Calu3 (cell line): ENCODE results near the gene KRTAP12-4. TPM values are rescaled to one million over a fixed set of nuclear protein-coding genes. Genes with fewer than 3 reads are reported as not detected.
"Not testable (repeated sequence)": the region's sequence is repeated elsewhere in the genome, so short reads cannot be mapped to it uniquely, and the experiment has no call there.

Experiments used
- BruUV-seq: library from RNA; stranded (reverse); fragments of 400-500 nt; replicated peaks from 2 replicates; lab custom pipeline; 2021; lab: Mats Ljungman, UMichigan
- CTCF ChIA-PET: fragments of 300-600 bp; sonication (Branson Sonifier 250); formaldehyde crosslinking; loops from one replicate; lab custom pipeline; 2022; ENCODE audit warnings: antibody characterized with exemption; lab: Charles Lee
- DNase-seq: peaks from one replicate; pipeline ENCODE4 v3.0.0; 2022
- H3K27ac Mint-ChIP-seq: one replicate; pipeline ENCODE4 v1.8.0; 2022; ENCODE audit warnings: mixed read lengths; ENCODE audit not compliant: unreplicated experiment
- H3K27me3 Mint-ChIP-seq: one replicate; pipeline ENCODE4 v1.8.0; 2022; ENCODE audit warnings: mixed read lengths; ENCODE audit not compliant: unreplicated experiment
- H3K36me3 Mint-ChIP-seq: one replicate; pipeline ENCODE4 v1.8.0; 2022; ENCODE audit warnings: mild to moderate bottlenecking, moderate library complexity, mixed read lengths; ENCODE audit not compliant: insufficient read depth, unreplicated experiment
- H3K4me1 Mint-ChIP-seq: one replicate; pipeline ENCODE4 v1.8.0; 2022; ENCODE audit warnings: mild to moderate bottlenecking, low read depth, mixed read lengths; ENCODE audit not compliant: unreplicated experiment
- H3K4me3 Mint-ChIP-seq: one replicate; pipeline ENCODE4 v1.8.0; 2022; ENCODE audit warnings: mild to moderate bottlenecking, low read depth, moderate library complexity, mixed read lengths; ENCODE audit not compliant: unreplicated experiment
- H3K9me3 Mint-ChIP-seq: one replicate; pipeline ENCODE4 v1.8.0; 2022; ENCODE audit warnings: low read depth, mixed read lengths; ENCODE audit not compliant: unreplicated experiment
- CTCF ChIP-seq: fragments of 200-600 bp; IDR thresholded peaks from one replicate; pipeline ENCODE4 v1.8.0; 2022; ENCODE audit warnings: antibody characterized with exemption; ENCODE audit not compliant: unreplicated experiment
- intact Hi-C: fragments of 100-400 bp; cut with micrococcal nuclease; formaldehyde crosslinking; loops from one replicate; pipeline ENCODE4 v1.10.0; 2022; ENCODE audit not compliant: unreplicated experiment
- total RNA-seq: library from RNA; stranded (reverse); gene quantifications from 2 replicates; pipeline ENCODE4 v1.2.3, GENCODE V29; 2022

Gene KRTAP12-4
- total RNA-seq, 1 experiment from 2014 or later = not detected

GRCh38 chr21:44628707-44629391 lies 25.6 kb downstream of the KRTAP12-4 start:
- peaks cover 21% of the 10 kb centered on the region for H3K9me3 Mint-ChIP-seq
- peaks cover 72% of the 10 kb centered on the region for H3K27me3 Mint-ChIP-seq
- BruUV-seq = no TSS peak
- no peaks in the 10 kb centered on the region for H3K4me1 Mint-ChIP-seq
- no peak overlapping the region for H3K27ac Mint-ChIP-seq
- H3K4me3 Mint-ChIP-seq = no peak overlapping the region
- H3K36me3 Mint-ChIP-seq = no peaks in the 10 kb centered on the region
- DNase-seq = no peak
- CTCF ChIA-PET = interaction anchor here (1.1 kb wide), 1 partner anchor 16 kb away, joined by 3 read pairs; no protein-coding TSS in a partner anchor
- intact Hi-C loops = no loop called here
- no peak for TF ChIP-seq CTCF

- H3K27me3 Mint-ChIP-seq = peaks cover 71% of the 10 kb centered on the region
- intact Hi-C loops, H3K27ac Mint-ChIP-seq, BruUV-seq, CTCF ChIA-PET, H3K4me1 Mint-ChIP-seq, H3K4me3 Mint-ChIP-seq, H3K36me3 Mint-ChIP-seq, DNase-seq: not testable (repeated sequence)
- H3K9me3 Mint-ChIP-seq = peaks cover 25% of the 10 kb centered on the region
Observed at GRCh38 chr21:44627831-44628233, 26.6 kb downstream of the KRTAP12-4 start.

GRCh38 chr21:44627181-44627822 lies 27.2 kb downstream of the KRTAP12-4 start:
- BruUV-seq, H3K4me1 Mint-ChIP-seq: not testable (repeated sequence)
- CTCF ChIA-PET = interaction anchor here (0.7 kb wide), 1 partner anchor 317 kb away, joined by 3 read pairs; no protein-coding TSS in a partner anchor

GRCh38 chr21:44626673-44627143 lies 27.8 kb downstream of the KRTAP12-4 start, which contains the start of gene KRTAP10-9:
KRTAP10-9 (plus strand) TSS chr21:44627093; CDS start chr21:44627172, 79 bp downstream.
- no peak within 1 kb of the TSS for H3K27ac Mint-ChIP-seq
- no peak within 1 kb of the TSS for H3K4me3 Mint-ChIP-seq
- CTCF ChIA-PET = interaction anchor here (0.7 kb wide), 1 partner anchor 317 kb away, joined by 3 read pairs; no protein-coding TSS in a partner anchor
- DNase-seq = no peak
- no peak for TF ChIP-seq CTCF
- no TSS peak for BruUV-seq
- H3K27me3 Mint-ChIP-seq = peaks cover 62% of the 10 kb centered on the region
- intact Hi-C loops = no loop called here
- no peaks in the 10 kb centered on the region for H3K4me1 Mint-ChIP-seq
- H3K9me3 Mint-ChIP-seq = peaks cover 26% of the 10 kb centered on the region
- H3K36me3 Mint-ChIP-seq = no peaks in the 10 kb centered on the region

More at GRCh38 chr21:44627181-44627822, 27.2 kb downstream of the KRTAP12-4 start:
- DNase-seq, H3K36me3 Mint-ChIP-seq, intact Hi-C loops, H3K27ac Mint-ChIP-seq, H3K4me3 Mint-ChIP-seq: not testable (repeated sequence)
- H3K9me3 Mint-ChIP-seq = peaks cover 28% of the 10 kb centered on the region
- H3K27me3 Mint-ChIP-seq = peaks cover 68% of the 10 kb centered on the region

- no peak overlapping the region for H3K27ac Mint-ChIP-seq
- no peak for TF ChIP-seq CTCF
- H3K4me1 Mint-ChIP-seq = no peaks in the 10 kb centered on the region
- BruUV-seq = no TSS peak
- CTCF ChIA-PET = no interaction called here
- no peak for DNase-seq
- intact Hi-C loops = no loop called here
- H3K9me3 Mint-ChIP-seq = peaks cover 23% of the 10 kb centered on the region
- H3K36me3 Mint-ChIP-seq = no peaks in the 10 kb centered on the region
- peaks cover 58% of the 10 kb centered on the region for H3K27me3 Mint-ChIP-seq
- no peak overlapping the region for H3K4me3 Mint-ChIP-seq
Observed at GRCh38 chr21:44626262-44626661, 28.2 kb downstream of the KRTAP12-4 start.
